Measurements from ENCODE around the gene COPZ2.
"Not testable (repeated sequence)": the region's sequence is repeated elsewhere in the genome, so short reads cannot be mapped to it uniquely, and the experiment has no call there.

Gene COPZ2

GRCh38 chr17:48051706-48052486 lies 14.3 kb upstream of the COPZ2 start:
- Mint-ChIP-seq H3K36me3 (peaks cover 27% of the 10 kb centered on the region), H3K27me3 (no peaks in the 10 kb centered on the region), H3K4me1 (peaks cover 60% of the 10 kb centered on the region), H3K4me3 (no peak overlapping the region), H3K27ac (peak overlapping the region; percentile 64), H3K9me3 (no peaks in the 10 kb centered on the region)
- DNase-seq (ENCODE audit: low spot score in 2 of 2) (no peak), ATAC-seq (ENCODE audit: low read depth) (no peak)

- no peak for ATAC-seq (ENCODE audit: low read depth)
- no peak for DNase-seq (ENCODE audit: low spot score in 2 of 2)
- peak overlapping the region; percentile 64 for H3K27ac Mint-ChIP-seq
- H3K36me3 Mint-ChIP-seq: peaks cover 23% of the 10 kb centered on the region
- H3K4me1 Mint-ChIP-seq: peaks cover 60% of the 10 kb centered on the region
- H3K27me3 Mint-ChIP-seq: no peaks in the 10 kb centered on the region
- no peaks in the 10 kb centered on the region for H3K9me3 Mint-ChIP-seq
- H3K4me3 Mint-ChIP-seq: no peak overlapping the region
These were observed 13.7 kb upstream of the COPZ2 start for GRCh38 chr17:48051283-48051682.

- peak in 1 of 2 donors; percentile 34 for DNase-seq (ENCODE audit: low spot score in 2 of 2)
- no peaks in the 10 kb centered on the region for H3K9me3 Mint-ChIP-seq
- peaks cover 15% of the 10 kb centered on the region for H3K36me3 Mint-ChIP-seq
- H3K27ac Mint-ChIP-seq: peak overlapping the region; percentile 97
- peak overlapping the region; percentile 98 for H3K4me3 Mint-ChIP-seq
- peak; percentile 7 for ATAC-seq (ENCODE audit: low read depth)
- H3K4me1 Mint-ChIP-seq: peaks cover 48% of the 10 kb centered on the region
- no peaks in the 10 kb centered on the region for H3K27me3 Mint-ChIP-seq
These were observed 11.0 kb upstream of the COPZ2 start for GRCh38 chr17:48048384-48049126.

- Mint-ChIP-seq H3K4me3 (peak within 1 kb of the TSS; percentile 98), H3K27ac (peak within 1 kb of the TSS; percentile 97), H3K9me3 (no peaks in the 10 kb centered on the region), H3K36me3 (peaks cover 12% of the 10 kb centered on the region), H3K27me3 (no peaks in the 10 kb centered on the region), H3K4me1 (peaks cover 43% of the 10 kb centered on the region)
- ATAC-seq (ENCODE audit: low read depth) (peak; percentile 91), DNase-seq (ENCODE audit: low spot score in 2 of 2) (peak; percentile 88 to 93)
These were observed 10.3 kb upstream of the COPZ2 start, which contains the start of gene NFE2L1 for GRCh38 chr17:48047741-48048383. Gene NFE2L1 (plus strand): TSS chr17:48048359. CDS start chr17:48051119, 2,760 bp downstream.

GRCh38 chr17:48047113-48047740 lies 9.6 kb upstream of the COPZ2 start:
- Mint-ChIP-seq H3K27me3 (no peaks in the 10 kb centered on the region), H3K4me1 (peaks cover 38% of the 10 kb centered on the region), H3K36me3 (peaks cover 12% of the 10 kb centered on the region), H3K9me3 (no peaks in the 10 kb centered on the region), H3K4me3 (peak overlapping the region; percentile 98), H3K27ac (peak overlapping the region; percentile 97)
- DNase-seq (ENCODE audit: low spot score in 2 of 2): no peak
- ATAC-seq (ENCODE audit: low read depth): no peak

GRCh38 chr17:48046296-48046695 lies 8.7 kb upstream of the COPZ2 start:
- no peaks in the 10 kb centered on the region for H3K9me3 Mint-ChIP-seq
- DNase-seq (ENCODE audit: low spot score in 2 of 2): no peak
- no peak for ATAC-seq (ENCODE audit: low read depth)
- peaks cover 5% of the 10 kb centered on the region for H3K36me3 Mint-ChIP-seq
- no peaks in the 10 kb centered on the region for H3K27me3 Mint-ChIP-seq
- H3K4me3 Mint-ChIP-seq: peak overlapping the region; percentile 98
- peaks cover 29% of the 10 kb centered on the region for H3K4me1 Mint-ChIP-seq
- H3K27ac Mint-ChIP-seq: peak overlapping the region; percentile 97

GRCh38 chr17:48045316-48046001 lies 7.9 kb upstream of the COPZ2 start:
- H3K4me1 Mint-ChIP-seq: peaks cover 24% of the 10 kb centered on the region
- DNase-seq (ENCODE audit: low spot score in 2 of 2) (no peak), ATAC-seq (ENCODE audit: low read depth) (no peak)
- H3K4me3 Mint-ChIP-seq: no peak overlapping the region
- peak overlapping the region; percentile 97 for H3K27ac Mint-ChIP-seq
- H3K9me3 Mint-ChIP-seq: no peaks in the 10 kb centered on the region
- no peaks in the 10 kb centered on the region for H3K27me3 Mint-ChIP-seq
- peaks cover under 1% of the 10 kb centered on the region for H3K36me3 Mint-ChIP-seq

GRCh38 chr17:48044851-48045250 lies 7.3 kb upstream of the COPZ2 start:
- Mint-ChIP-seq H3K4me1 (peaks cover 21% of the 10 kb centered on the region), H3K9me3 (no peaks in the 10 kb centered on the region), H3K36me3 (no peaks in the 10 kb centered on the region), H3K27ac (no peak overlapping the region), H3K27me3 (no peaks in the 10 kb centered on the region), H3K4me3 (no peak overlapping the region)
- no peak for DNase-seq (ENCODE audit: low spot score in 2 of 2)
- no peak for ATAC-seq (ENCODE audit: low read depth)

- Mint-ChIP-seq H3K9me3 (no peaks in the 10 kb centered on the region), H3K36me3 (no peaks in the 10 kb centered on the region), H3K4me3 (no peak overlapping the region), H3K4me1 (peaks cover 17% of the 10 kb centered on the region), H3K27me3 (no peaks in the 10 kb centered on the region), H3K27ac (no peak overlapping the region)
- ATAC-seq (ENCODE audit: low read depth) (no peak), DNase-seq (ENCODE audit: low spot score in 2 of 2) (no peak)
These were observed 5.6 kb upstream of the COPZ2 start for GRCh38 chr17:48043176-48043575.

GRCh38 chr17:48038687-48039086 lies 1.1 kb upstream of the COPZ2 start:
- H3K36me3 Mint-ChIP-seq: no peaks in the 10 kb centered on the region
- peaks cover 8% of the 10 kb centered on the region for H3K4me1 Mint-ChIP-seq
- DNase-seq (ENCODE audit: low spot score in 2 of 2) (no peak), ATAC-seq (ENCODE audit: low read depth) (no peak)
- H3K27ac Mint-ChIP-seq: no peak overlapping the region
- H3K27me3 Mint-ChIP-seq: peaks cover 6% of the 10 kb centered on the region
- H3K4me3 Mint-ChIP-seq: peak overlapping the region; percentile 94
- H3K9me3 Mint-ChIP-seq: no peaks in the 10 kb centered on the region

- H3K27ac Mint-ChIP-seq: peak overlapping the region; percentile 62
- DNase-seq (ENCODE audit: low spot score in 2 of 2): peak in 1 of 2 donors; percentile 23
- H3K36me3 Mint-ChIP-seq: no peaks in the 10 kb centered on the region
These were observed 284 bp upstream of the COPZ2 start for GRCh38 chr17:48037838-48038323.

GRCh38 chr17:48036693-48037035 lies 933 bp downstream of the COPZ2 start:
- H3K27me3 Mint-ChIP-seq: peaks cover 11% of the 10 kb centered on the region
- DNase-seq (ENCODE audit: low spot score in 2 of 2) (no peak), ATAC-seq (ENCODE audit: low read depth) (no peak)
- peaks cover 8% of the 10 kb centered on the region for H3K4me1 Mint-ChIP-seq
- H3K36me3 Mint-ChIP-seq: no peaks in the 10 kb centered on the region
- no peak overlapping the region for H3K27ac Mint-ChIP-seq
- no peaks in the 10 kb centered on the region for H3K9me3 Mint-ChIP-seq
- H3K4me3 Mint-ChIP-seq: peak overlapping the region; percentile 94

More at GRCh38 chr17:48037838-48038323, 284 bp upstream of the COPZ2 start:
- no peaks in the 10 kb centered on the region for H3K9me3 Mint-ChIP-seq
- peak overlapping the region; percentile 94 for H3K4me3 Mint-ChIP-seq
- no peak for ATAC-seq (ENCODE audit: low read depth)
- peaks cover 8% of the 10 kb centered on the region for H3K4me1 Mint-ChIP-seq
- peaks cover 6% of the 10 kb centered on the region for H3K27me3 Mint-ChIP-seq

- not testable (repeated sequence) for H3K27ac Mint-ChIP-seq; H3K36me3 Mint-ChIP-seq; H3K4me1 Mint-ChIP-seq; H3K4me3 Mint-ChIP-seq; H3K9me3 Mint-ChIP-seq; DNase-seq (ENCODE audit: low spot score in 2 of 2); ATAC-seq (ENCODE audit: low read depth)
- H3K27me3 Mint-ChIP-seq: peaks cover 13% of the 10 kb centered on the region
These were observed 2.9 kb downstream of the COPZ2 start for GRCh38 chr17:48034734-48035133.

Data from memory B cell (primary cell).